OCI-LY1 (cell line): ENCODE data around the gene NARF.

Experiments
- EZH2 ChIP-seq: fragments of 200-600 bp; sonication (generic), shearing (Covaris generic); IDR thresholded peaks from 2 replicates; pipeline ENCODE4 v1.8.0; 2017; ENCODE audit warnings: borderline replicate concordance, mixed run types, mild to moderate bottlenecking, antibody characterized with exemption, low read length, moderate library complexity, mixed read lengths
- TF ChIP-seq, protein P1 (sequence below): fragments of 200-600 bp; sonication (generic), shearing (Covaris generic); IDR thresholded peaks from 2 replicates; pipeline ENCODE4 v1.5.1; 2017; ENCODE audit warnings: mild to moderate bottlenecking, antibody characterized with exemption, low read length, moderate library complexity, mixed read lengths

DNA sequence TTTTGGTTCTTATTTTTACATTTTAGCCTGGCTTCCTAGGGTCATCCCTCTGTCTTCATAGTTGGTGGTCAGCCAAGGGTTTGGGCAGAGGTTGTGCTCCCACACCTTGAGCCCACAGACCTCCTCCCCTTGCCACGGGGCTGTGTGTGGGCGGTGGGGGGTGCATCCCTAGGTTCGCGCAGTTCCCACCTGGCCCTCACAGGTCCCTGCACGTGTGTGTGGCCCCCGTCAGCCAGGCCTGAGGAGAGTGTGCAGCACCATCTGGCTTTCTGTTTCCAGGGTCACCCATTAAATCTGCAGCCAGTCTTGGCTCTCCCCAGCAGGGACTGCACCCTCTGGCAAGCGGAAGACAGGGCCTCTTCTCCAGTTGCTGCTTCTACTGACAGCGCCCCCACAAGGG lies 26.5 kb upstream of the NARF start:
- TF ChIP-seq, protein P1, sequence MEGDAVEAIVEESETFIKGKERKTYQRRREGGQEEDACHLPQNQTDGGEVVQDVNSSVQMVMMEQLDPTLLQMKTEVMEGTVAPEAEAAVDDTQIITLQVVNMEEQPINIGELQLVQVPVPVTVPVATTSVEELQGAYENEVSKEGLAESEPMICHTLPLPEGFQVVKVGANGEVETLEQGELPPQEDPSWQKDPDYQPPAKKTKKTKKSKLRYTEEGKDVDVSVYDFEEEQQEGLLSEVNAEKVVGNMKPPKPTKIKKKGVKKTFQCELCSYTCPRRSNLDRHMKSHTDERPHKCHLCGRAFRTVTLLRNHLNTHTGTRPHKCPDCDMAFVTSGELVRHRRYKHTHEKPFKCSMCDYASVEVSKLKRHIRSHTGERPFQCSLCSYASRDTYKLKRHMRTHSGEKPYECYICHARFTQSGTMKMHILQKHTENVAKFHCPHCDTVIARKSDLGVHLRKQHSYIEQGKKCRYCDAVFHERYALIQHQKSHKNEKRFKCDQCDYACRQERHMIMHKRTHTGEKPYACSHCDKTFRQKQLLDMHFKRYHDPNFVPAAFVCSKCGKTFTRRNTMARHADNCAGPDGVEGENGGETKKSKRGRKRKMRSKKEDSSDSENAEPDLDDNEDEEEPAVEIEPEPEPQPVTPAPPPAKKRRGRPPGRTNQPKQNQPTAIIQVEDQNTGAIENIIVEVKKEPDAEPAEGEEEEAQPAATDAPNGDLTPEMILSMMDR, result no peak
- no peak for TF ChIP-seq EZH2
